Activated CD4-positive, alpha-beta T cell treated with anti-CD3 and anti-CD28 coated beads for 24 hours (primary cell): ENCODE measurements around the gene PHACTR4.
"Not testable (repeated sequence)": the region's sequence is repeated elsewhere in the genome, so short reads cannot be mapped to it uniquely, and the experiment has no call there.

Experiments used
- DNase-seq, 2 donors: peaks; one replicate each; pipeline ENCODE4 v3.0.0-alpha.2; 2020; ENCODE audit warnings: low read depth in 2 of 2

Gene PHACTR4

GRCh38 chr1:28522537-28522936 is 153.0 kb downstream of the PHACTR4 start:
- DNase-seq = not testable (repeated sequence)

GRCh38 chr1:28525002-28525642 is 155.6 kb downstream of the PHACTR4 start:
- DNase-seq = not testable (repeated sequence)

- DNase-seq = no peak
Observed at GRCh38 chr1:28526886-28527285, 157.3 kb downstream of the PHACTR4 start.

- no peak for DNase-seq
Observed at GRCh38 chr1:28530456-28530855, 160.9 kb downstream of the PHACTR4 start.

- no peak for DNase-seq
Observed at GRCh38 chr1:28534671-28535070, 165.1 kb downstream of the PHACTR4 start.

GRCh38 chr1:28535180-28535579 is 165.6 kb downstream of the PHACTR4 start:
- DNase-seq = no peak

GRCh38 chr1:28537457-28538199 is 168.1 kb downstream of the PHACTR4 start:
- no peak for DNase-seq

GRCh38 chr1:28538286-28538685 is 168.7 kb downstream of the PHACTR4 start:
- no peak for DNase-seq

- DNase-seq = no peak
Observed at GRCh38 chr1:28540651-28541050, 171.1 kb downstream of the PHACTR4 start.

- DNase-seq = not testable (repeated sequence)
Observed at GRCh38 chr1:28541414-28542015, 172.0 kb downstream of the PHACTR4 start.

- no peak for DNase-seq
Observed at GRCh38 chr1:28545246-28545628, 175.7 kb downstream of the PHACTR4 start.

- no peak for DNase-seq
Observed at GRCh38 chr1:28548318-28548717, 178.8 kb downstream of the PHACTR4 start.
